Endothelial cell of umbilical vein (primary cell): ENCODE data around the gene FMNL2. TPM values are rescaled to one million over a fixed set of nuclear protein-coding genes. Genes with fewer than 3 reads are reported as not detected.

Source experiments
- BruUV-seq: library from RNA; stranded (reverse); fragments of 400-500 nt; replicated peaks from 2 replicates; lab custom pipeline; 2021; lab: Mats Ljungman, UMichigan
- CTCF ChIA-PET: fragments of 300-600, 350-600 bp; sonication (Branson Sonifier 250); formaldehyde crosslinking; loops from one replicate; lab custom pipeline; 2021; ENCODE audit warnings: antibody characterized with exemption, inconsistent platforms; lab: Charles Lee
- POLR2A ChIA-PET: fragments of 300-600, 350-600 bp; sonication (Branson Sonifier 250); formaldehyde crosslinking; loops from one replicate; lab custom pipeline; 2021; ENCODE audit warnings: antibody characterized with exemption, inconsistent platforms; lab: Charles Lee
- DNase-seq: peaks from one replicate; pipeline ENCODE4 v3.0.0-alpha.2; 2011; ENCODE audit warnings: low read depth, low spot score
- FAIRE-seq: peaks from 2 replicates; lab custom pipeline; 2011; peaks lifted over from hg19 to GRCh38; lab: Jason Lieb, UNC
- H2AFZ ChIP-seq: 2 replicates; pipeline ENCODE4 v1.6.0; 2012; ENCODE audit warnings: low read depth, low read length, control low read depth, inconsistent platforms
- H3K27ac ChIP-seq: 2 replicates; pipeline ENCODE4 v1.5.1; 2011; ENCODE audit warnings: low read depth, mild to moderate bottlenecking, control low read depth, low read length, moderate library complexity; ENCODE audit not compliant: insufficient read depth
- H3K27me3 ChIP-seq, 2 experiments: 2 replicates each; pipeline versions ENCODE4 v1.6.0 to v1.6.1; 2011; ENCODE audit warnings: low read length in 2 of 2, mixed read lengths in 1 of 2; ENCODE audit not compliant: control insufficient read depth in 2 of 2, insufficient read depth in 2 of 2
- H3K36me3 ChIP-seq, 2 experiments: 2 replicates in 1 of 2; 3 replicates in 1 of 2; pipeline ENCODE4 v1.5.1; 2011; ENCODE audit warnings: low read length in 2 of 2, mild to moderate bottlenecking in 1 of 2, moderate library complexity in 1 of 2; ENCODE audit not compliant: control insufficient read depth in 2 of 2, insufficient read depth in 2 of 2; ENCODE audit errors: extremely low read depth in 1 of 2
- H3K4me1 ChIP-seq: 3 replicates; pipeline ENCODE4 v1.5.1; 2011; ENCODE audit warnings: mild to moderate bottlenecking, low read length; ENCODE audit not compliant: control insufficient read depth, insufficient read depth; ENCODE audit errors: extremely low read depth
- H3K4me2 ChIP-seq: 2 replicates; pipeline ENCODE4 v1.6.1; 2011; ENCODE audit warnings: low read length, control low read depth, mixed read lengths; ENCODE audit not compliant: insufficient read depth
- H3K4me3 ChIP-seq, 3 experiments: fragments of 200-600 bp in 1 of 3; sonication (generic), shearing (Covaris generic) in 1 of 3; replicated peaks in 1 of 3; 2 replicates each; pipeline ENCODE4 v1.5.1; 2011 to 2016; ENCODE audit warnings: control low read depth in 3 of 3, low read length in 3 of 3, mild to moderate bottlenecking in 2 of 3, inconsistent platforms in 1 of 3, low read depth in 1 of 3, moderate library complexity in 1 of 3; ENCODE audit not compliant: insufficient read depth in 1 of 3
- H3K79me2 ChIP-seq: 2 replicates; pipeline ENCODE4 v1.6.0; 2012; ENCODE audit warnings: low read length, inconsistent platforms; ENCODE audit not compliant: control insufficient read depth, insufficient read depth
- H3K9ac ChIP-seq: replicated peaks from 2 replicates; pipeline ENCODE3; 2011; ENCODE audit warnings: low read length, control low read depth; ENCODE audit not compliant: insufficient read depth; ENCODE audit errors: extremely low read depth
- H3K9me1 ChIP-seq: replicated peaks from 3 replicates; pipeline ENCODE4 v1.6.0; 2011; ENCODE audit warnings: mild to moderate bottlenecking, low read length; ENCODE audit not compliant: control insufficient read depth, insufficient read depth; ENCODE audit errors: extremely low read depth
- H3K9me3 ChIP-seq: replicated peaks from 2 replicates; pipeline ENCODE4 v1.5.1; 2012; ENCODE audit warnings: low read length, inconsistent platforms; ENCODE audit not compliant: control insufficient read depth, insufficient read depth
- H4K20me1 ChIP-seq: replicated peaks from 2 replicates; pipeline ENCODE3; 2011; ENCODE audit warnings: mild to moderate bottlenecking, low read length; ENCODE audit not compliant: control insufficient read depth, insufficient read depth; ENCODE audit errors: extremely low read depth
- CTCF ChIP-seq, 2 donors: IDR thresholded peaks; 1 replicate in 1 of 2; 2 replicates in 1 of 2; pipeline ENCODE4 v1.5.1; 2011; ENCODE audit warnings: low read length in 2 of 2, mild to moderate bottlenecking in 2 of 2, moderate library complexity in 2 of 2, control low read depth in 1 of 2, inconsistent platforms in 1 of 2, low read depth in 1 of 2; ENCODE audit not compliant: insufficient read depth in 1 of 2; ENCODE audit errors: extremely low read depth in 1 of 2
- EZH2 ChIP-seq: IDR thresholded peaks from 2 replicates; pipeline ENCODE4 v1.6.1; 2012; ENCODE audit warnings: borderline replicate concordance, low read depth, mild to moderate bottlenecking, moderate library complexity, low read length, inconsistent platforms; ENCODE audit not compliant: severe bottlenecking
- FOS ChIP-seq: IDR thresholded peaks from 2 replicates; pipeline ENCODE4 v1.6.1; 2011; ENCODE audit warnings: mild to moderate bottlenecking, low read length, moderate library complexity, borderline replicate concordance; ENCODE audit not compliant: insufficient read depth
- GATA2 ChIP-seq: IDR thresholded peaks from 2 replicates; pipeline ENCODE4 v1.7.0; 2011; ENCODE audit warnings: low read depth, mild to moderate bottlenecking, moderate library complexity, mixed read lengths, low read length; ENCODE audit not compliant: insufficient read length, insufficient read depth
- JUN ChIP-seq: IDR thresholded peaks from 2 replicates; pipeline ENCODE4 v1.6.1; 2011; ENCODE audit warnings: borderline replicate concordance, low read depth; ENCODE audit not compliant: insufficient read length, insufficient read depth
- MAX ChIP-seq: IDR thresholded peaks from 2 replicates; pipeline ENCODE4 v1.6.1; 2011; ENCODE audit not compliant: insufficient read depth, insufficient read length
- MYC ChIP-seq: IDR thresholded peaks from one replicate; pipeline ENCODE4 v1.6.1; 2011; ENCODE audit warnings: mild to moderate bottlenecking, low read depth, low read length
- POLR2A ChIP-seq: IDR thresholded peaks from 2 replicates; pipeline ENCODE4 v1.6.1; 2012; ENCODE audit warnings: low read depth, mild to moderate bottlenecking, control low read depth, low read length
- POLR2AphosphoS5 ChIP-seq: IDR thresholded peaks from 2 replicates; pipeline ENCODE4 v1.6.1; 2012; ENCODE audit warnings: low read depth, mild to moderate bottlenecking, control low read depth, low read length, moderate library complexity; ENCODE audit not compliant: insufficient read depth
- dilution Hi-C: fragments of 300-500 bp; cut with MboI; formaldehyde crosslinking; loops from one replicate; pipeline ENCODE4 v1.15.0; 2019; ENCODE audit warnings: low sequenced_read_pairs; ENCODE audit not compliant: extremely low pct_ligation_motif_present
- intact Hi-C: fragments of 100-400 bp; cut with micrococcal nuclease; formaldehyde crosslinking; loops from one replicate; pipeline ENCODE4 v1.10.0; 2022
- polyA plus RNA-seq, 4 experiments: library from polyadenylated mRNA; depleted of rRNA in 3 of 4; stranded (reverse) in 3 of 4; unstranded in 1 of 4; fragments of >200 nt; gene quantifications; 2 replicates each; pipeline versions ENCODE4 v1.2.1 to v1.2.3, GENCODE V29; 2011 to 2012; ENCODE audit warnings: missing spikeins in 1 of 4
- total RNA-seq: library from RNA; stranded (reverse); gene quantifications from 2 replicates; pipeline ENCODE4 v1.2.3, GENCODE V29; 2021

Gene FMNL2
- total and polyA plus RNA-seq, 2 donors (not counting 3 experiments of a cell fraction or from before 2014, with no cell fraction given) = 8.3 to 28.0 TPM

GRCh38 chr2:152407204-152407721, 72.3 kb downstream of the FMNL2 start:
- Histone ChIP-seq H3K27me3 (no peaks in the 10 kb centered on the region), H3K9ac (no peak overlapping the region), H3K9me1 (no peaks in the 10 kb centered on the region), H3K4me2 (peak overlapping the region; percentile 35), H3K79me2 (peaks cover 50% of the 10 kb centered on the region), H2AFZ (no peak overlapping the region), H3K4me3 (no peak overlapping the region), H3K4me1 (peaks cover 57% of the 10 kb centered on the region), H3K36me3 (no peaks in the 10 kb centered on the region), H4K20me1 (no peaks in the 10 kb centered on the region), H3K9me3 (no peaks in the 10 kb centered on the region), H3K27ac (peak overlapping the region; percentile 19)
- no peak for TF ChIP-seq FOS
- no peak for TF ChIP-seq MAX
- no peak for TF ChIP-seq POLR2AphosphoS5
- no peak for TF ChIP-seq GATA2
- no peak for TF ChIP-seq MYC
- no peak for TF ChIP-seq CTCF (IDR thresholded peaks at IDR 0.05; ENCODE audit: extremely low read depth in 1 of 2, insufficient read depth in 1 of 2, low read depth in 1 of 2, low read length in 2 of 2)
- no peak for TF ChIP-seq JUN
- TF ChIP-seq POLR2A = no peak
- TF ChIP-seq EZH2 = no peak
- FAIRE-seq (no peak), DNase-seq (no peak)
- POLR2A ChIA-PET = no interaction called here
- dilution Hi-C loops (no loop called here), intact Hi-C loops (loop anchor here (5.0 kb wide), 1 partner anchor 215 kb away; no protein-coding TSS in a partner anchor)
- no TSS peak for BruUV-seq
- CTCF ChIA-PET = interaction anchor here (1.0 to 1.8 kb wide), 2 partner anchors 46 to 71 kb away, joined by 3 to 4 read pairs; no protein-coding TSS in a partner anchor
